Measurements from ENCODE around the gene TRAPPC1. TPM values are rescaled to one million over a fixed set of nuclear protein-coding genes. Genes with fewer than 3 reads are reported as not detected.

TRAPPC1 gene
- total and polyA plus RNA-seq, 10 of the 15 experiments (the other 5 are each of a cell fraction or from before 2014, with no cell fraction given) = 31.3 to 306 (median 134) TPM

DNA sequence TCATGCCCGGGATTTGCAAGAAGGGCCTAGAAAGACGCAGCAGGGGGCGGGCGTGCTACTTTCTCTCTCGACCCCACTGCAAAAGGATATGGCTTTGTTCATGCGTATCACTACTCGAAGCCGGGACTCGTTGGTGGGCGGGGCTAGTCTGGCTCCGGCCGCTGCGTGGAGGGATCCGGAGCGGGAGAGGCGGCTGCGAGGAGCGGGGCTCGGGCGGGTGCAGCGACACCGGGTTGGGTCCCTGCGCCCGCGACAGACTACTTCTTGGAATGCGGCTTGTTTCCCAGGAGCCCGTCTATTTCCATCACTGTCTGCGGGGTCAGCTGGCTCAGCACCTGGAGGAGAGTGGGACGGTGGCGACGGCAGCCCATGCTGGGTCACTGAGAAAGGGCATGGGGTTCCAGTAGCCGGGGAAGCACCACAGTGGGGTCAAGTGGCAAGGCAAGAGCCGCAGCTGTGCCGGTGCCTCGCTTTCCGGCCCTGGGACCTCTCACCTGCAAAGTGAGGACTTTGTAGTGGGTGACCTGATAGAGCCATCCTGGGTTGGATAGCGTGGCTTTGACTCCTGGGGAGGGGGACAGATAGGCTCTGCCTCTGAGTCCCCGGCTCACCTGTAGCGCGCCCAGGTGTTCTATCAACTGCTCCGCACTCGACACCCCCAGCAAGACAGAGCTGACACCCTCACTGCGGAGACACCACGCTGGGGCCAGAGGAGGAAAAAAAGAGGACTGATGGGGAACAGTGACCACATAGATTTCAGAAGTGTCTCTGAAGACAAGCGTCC is 8.7 kb downstream of the TRAPPC1 start (continued):
- TF ChIP-seq, protein P1, sequence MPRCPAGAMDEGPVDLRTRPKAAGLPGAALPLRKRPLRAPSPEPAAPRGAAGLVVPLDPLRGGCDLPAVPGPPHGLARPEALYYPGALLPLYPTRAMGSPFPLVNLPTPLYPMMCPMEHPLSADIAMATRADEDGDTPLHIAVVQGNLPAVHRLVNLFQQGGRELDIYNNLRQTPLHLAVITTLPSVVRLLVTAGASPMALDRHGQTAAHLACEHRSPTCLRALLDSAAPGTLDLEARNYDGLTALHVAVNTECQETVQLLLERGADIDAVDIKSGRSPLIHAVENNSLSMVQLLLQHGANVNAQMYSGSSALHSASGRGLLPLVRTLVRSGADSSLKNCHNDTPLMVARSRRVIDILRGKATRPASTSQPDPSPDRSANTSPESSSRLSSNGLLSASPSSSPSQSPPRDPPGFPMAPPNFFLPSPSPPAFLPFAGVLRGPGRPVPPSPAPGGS (IDR thresholded peaks at IDR 0.05; ENCODE audit: borderline replicate concordance, insufficient read depth, low read depth, low read length, poor library complexity, severe bottlenecking) = no peak
- TF ChIP-seq ASH2L (IDR thresholded peaks at IDR 0.05; ENCODE audit: borderline replicate concordance, low read depth) (no peak), RB1 (IDR thresholded peaks at IDR 0.05; ENCODE audit: borderline replicate concordance) (no peak), POLR2A (IDR thresholded peaks at IDR 0.05; ENCODE audit: low read depth, low read length) (peak; percentile 73), SRF (IDR thresholded peaks at IDR 0.05; ENCODE audit: low read depth in 2 of 2, low read length in 2 of 2) (no peak), TCF3 (IDR thresholded peaks at IDR 0.05; ENCODE audit: borderline replicate concordance, insufficient read depth, low read depth, low read length) (no peak), EP300 (IDR thresholded peaks at IDR 0.05; ENCODE audit: borderline replicate concordance in 1 of 2, control insufficient read depth in 1 of 2, low read depth in 2 of 2, low read length in 2 of 2) (0 out of 4 replicates have a peak, but pooled peaks of 1 of the 2 experiments have one; percentile 11), HCFC1 (IDR thresholded peaks at IDR 0.05; ENCODE audit: low read length) (peak; percentile 32; the same call in 1 of the 2 replicates), CHD4 (IDR thresholded peaks at IDR 0.05) (no peak), SUPT20H (IDR thresholded peaks at IDR 0.05; ENCODE audit: borderline replicate concordance, control insufficient read depth, low read depth, low read length) (no peak), POU2F2 (IDR thresholded peaks at IDR 0.05; ENCODE audit: borderline replicate concordance, low read depth, low read length) (peak; percentile 45; the same call in 1 of the 3 replicates), JUND (IDR thresholded peaks at IDR 0.05; ENCODE audit: low read depth, low read length) (no peak), RAD51 (IDR thresholded peaks at IDR 0.05) (no peak), NBN (IDR thresholded peaks at IDR 0.05) (peak; percentile 61; the same call in 1 of the 2 replicates), NFIC (IDR thresholded peaks at IDR 0.05; ENCODE audit: low read depth, low read length) (no peak), POLR2AphosphoS5 (IDR thresholded peaks at IDR 0.05; ENCODE audit: low read length) (peak; percentile 40; the same call in 1 of the 2 replicates), HDGF (IDR thresholded peaks at IDR 0.05) (no peak), NFYA (IDR thresholded peaks at IDR 0.05; ENCODE audit: borderline replicate concordance, low read depth, low read length) (no peak)
- TF ChIP-seq, protein P2, sequence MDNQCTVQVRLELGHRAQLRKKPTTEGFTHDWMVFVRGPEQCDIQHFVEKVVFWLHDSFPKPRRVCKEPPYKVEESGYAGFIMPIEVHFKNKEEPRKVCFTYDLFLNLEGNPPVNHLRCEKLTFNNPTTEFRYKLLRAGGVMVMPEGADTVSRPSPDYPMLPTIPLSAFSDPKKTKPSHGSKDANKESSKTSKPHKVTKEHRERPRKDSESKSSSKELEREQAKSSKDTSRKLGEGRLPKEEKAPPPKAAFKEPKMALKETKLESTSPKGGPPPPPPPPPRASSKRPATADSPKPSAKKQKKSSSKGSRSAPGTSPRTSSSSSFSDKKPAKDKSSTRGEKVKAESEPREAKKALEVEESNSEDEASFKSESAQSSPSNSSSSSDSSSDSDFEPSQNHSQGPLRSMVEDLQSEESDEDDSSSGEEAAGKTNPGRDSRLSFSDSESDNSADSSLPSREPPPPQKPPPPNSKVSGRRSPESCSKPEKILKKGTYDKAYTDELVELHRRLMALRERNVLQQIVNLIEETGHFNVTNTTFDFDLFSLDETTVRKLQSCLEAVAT (IDR thresholded peaks at IDR 0.05) = 0 out of 2 replicates have a peak, but pooled peaks have one; percentile 40
- TF ChIP-seq, protein P3, sequence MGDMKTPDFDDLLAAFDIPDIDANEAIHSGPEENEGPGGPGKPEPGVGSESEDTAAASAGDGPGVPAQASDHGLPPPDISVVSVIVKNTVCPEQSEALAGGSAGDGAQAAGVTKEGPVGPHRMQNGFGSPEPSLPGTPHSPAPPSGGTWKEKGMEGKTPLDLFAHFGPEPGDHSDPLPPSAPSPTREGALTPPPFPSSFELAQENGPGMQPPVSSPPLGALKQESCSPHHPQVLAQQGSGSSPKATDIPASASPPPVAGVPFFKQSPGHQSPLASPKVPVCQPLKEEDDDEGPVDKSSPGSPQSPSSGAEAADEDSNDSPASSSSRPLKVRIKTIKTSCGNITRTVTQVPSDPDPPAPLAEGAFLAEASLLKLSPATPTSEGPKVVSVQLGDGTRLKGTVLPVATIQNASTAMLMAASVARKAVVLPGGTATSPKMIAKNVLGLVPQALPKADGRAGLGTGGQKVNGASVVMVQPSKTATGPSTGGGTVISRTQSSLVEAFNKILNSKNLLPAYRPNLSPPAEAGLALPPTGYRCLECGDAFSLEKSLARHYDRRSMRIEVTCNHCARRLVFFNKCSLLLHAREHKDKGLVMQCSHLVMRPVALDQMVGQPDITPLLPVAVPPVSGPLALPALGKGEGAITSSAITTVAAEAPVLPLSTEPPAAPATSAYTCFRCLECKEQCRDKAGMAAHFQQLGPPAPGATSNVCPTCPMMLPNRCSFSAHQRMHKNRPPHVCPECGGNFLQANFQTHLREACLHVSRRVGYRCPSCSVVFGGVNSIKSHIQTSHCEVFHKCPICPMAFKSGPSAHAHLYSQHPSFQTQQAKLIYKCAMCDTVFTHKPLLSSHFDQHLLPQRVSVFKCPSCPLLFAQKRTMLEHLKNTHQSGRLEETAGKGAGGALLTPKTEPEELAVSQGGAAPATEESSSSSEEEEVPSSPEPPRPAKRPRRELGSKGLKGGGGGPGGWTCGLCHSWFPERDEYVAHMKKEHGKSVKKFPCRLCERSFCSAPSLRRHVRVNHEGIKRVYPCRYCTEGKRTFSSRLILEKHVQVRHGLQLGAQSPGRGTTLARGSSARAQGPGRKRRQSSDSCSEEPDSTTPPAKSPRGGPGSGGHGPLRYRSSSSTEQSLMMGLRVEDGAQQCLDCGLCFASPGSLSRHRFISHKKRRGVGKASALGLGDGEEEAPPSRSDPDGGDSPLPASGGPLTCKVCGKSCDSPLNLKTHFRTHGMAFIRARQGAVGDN (IDR thresholded peaks at IDR 0.05) = peak; percentile 43; the same call in 1 of the 2 replicates

Data from GM12878 (cell line).